ENCODE measurements around the gene FSTL4.

FSTL4 gene

GRCh38 chr5:133612249-133612860 is at the start of gene FSTL4:
TSS of gene FSTL4 (minus strand) at chr5:133612541.
- peak; percentile 24 for TF ChIP-seq CTCF (IDR thresholded peaks at IDR 0.05; ENCODE audit: poor library complexity, severe bottlenecking)
- H3K4me3 ChIP-seq (ENCODE audit: severe bottlenecking): peak within 1 kb of the TSS; percentile 23
- no peaks in the 10 kb centered on the region for H3K36me3 ChIP-seq (ENCODE audit: low read depth)
- H3K9me3 ChIP-seq (ENCODE audit: severe bottlenecking): no peaks in the 10 kb centered on the region
- ATAC-seq (ENCODE audit: low read depth) (peak; percentile 58), DNase-seq (ENCODE audit: low spot score) (no peak)
- no peak within 1 kb of the TSS for H3K27ac ChIP-seq (ENCODE audit: poor library complexity, severe bottlenecking)
- peaks cover 70% of the 10 kb centered on the region for H3K27me3 ChIP-seq (ENCODE audit: insufficient read depth, poor library complexity, severe bottlenecking)
- no peaks in the 10 kb centered on the region for H3K4me1 ChIP-seq (ENCODE audit: insufficient read depth, poor library complexity, severe bottlenecking)

- Histone ChIP-seq H3K27ac (ENCODE audit: poor library complexity, severe bottlenecking) (no peak overlapping the region), H3K4me1 (ENCODE audit: insufficient read depth, poor library complexity, severe bottlenecking) (peaks cover 24% of the 10 kb centered on the region), H3K36me3 (ENCODE audit: low read depth) (no peaks in the 10 kb centered on the region), H3K4me3 (ENCODE audit: severe bottlenecking) (no peak overlapping the region), H3K9me3 (ENCODE audit: severe bottlenecking) (no peaks in the 10 kb centered on the region), H3K27me3 (ENCODE audit: insufficient read depth, poor library complexity, severe bottlenecking) (no peaks in the 10 kb centered on the region)
- DNase-seq (ENCODE audit: low spot score): no peak
- ATAC-seq (ENCODE audit: low read depth): no peak
- TF ChIP-seq CTCF (IDR thresholded peaks at IDR 0.05; ENCODE audit: poor library complexity, severe bottlenecking): no peak
These were observed 49.0 kb upstream of the FSTL4 start for GRCh38 chr5:133661389-133661788.

- DNase-seq (ENCODE audit: low spot score) (no peak), ATAC-seq (ENCODE audit: low read depth) (no peak)
- Histone ChIP-seq H3K27ac (ENCODE audit: poor library complexity, severe bottlenecking) (no peak overlapping the region), H3K36me3 (ENCODE audit: low read depth) (no peaks in the 10 kb centered on the region), H3K27me3 (ENCODE audit: insufficient read depth, poor library complexity, severe bottlenecking) (no peaks in the 10 kb centered on the region), H3K4me3 (ENCODE audit: severe bottlenecking) (no peak overlapping the region), H3K9me3 (ENCODE audit: severe bottlenecking) (no peaks in the 10 kb centered on the region), H3K4me1 (ENCODE audit: insufficient read depth, poor library complexity, severe bottlenecking) (peaks cover 9% of the 10 kb centered on the region)
- TF ChIP-seq CTCF (IDR thresholded peaks at IDR 0.05; ENCODE audit: poor library complexity, severe bottlenecking): no peak
These were observed 46.0 kb upstream of the FSTL4 start for GRCh38 chr5:133658327-133658726.

- no peak for DNase-seq (ENCODE audit: low spot score)
- no peak overlapping the region for H3K27ac ChIP-seq (ENCODE audit: poor library complexity, severe bottlenecking)
- H3K9me3 ChIP-seq (ENCODE audit: severe bottlenecking): no peaks in the 10 kb centered on the region
- no peak overlapping the region for H3K4me3 ChIP-seq (ENCODE audit: severe bottlenecking)
- no peaks in the 10 kb centered on the region for H3K4me1 ChIP-seq (ENCODE audit: insufficient read depth, poor library complexity, severe bottlenecking)
- H3K36me3 ChIP-seq (ENCODE audit: low read depth): no peaks in the 10 kb centered on the region
- TF ChIP-seq CTCF (IDR thresholded peaks at IDR 0.05; ENCODE audit: poor library complexity, severe bottlenecking): no peak
- ATAC-seq (ENCODE audit: low read depth): no peak
- no peaks in the 10 kb centered on the region for H3K27me3 ChIP-seq (ENCODE audit: insufficient read depth, poor library complexity, severe bottlenecking)
These were observed 44.7 kb upstream of the FSTL4 start for GRCh38 chr5:133657036-133657435.

- ATAC-seq (ENCODE audit: low read depth): no peak
- no peaks in the 10 kb centered on the region for H3K4me1 ChIP-seq (ENCODE audit: insufficient read depth, poor library complexity, severe bottlenecking)
These were observed 43.6 kb upstream of the FSTL4 start for GRCh38 chr5:133655966-133656365.

More at GRCh38 chr5:133655966-133656365, 43.6 kb upstream of the FSTL4 start:
- Histone ChIP-seq H3K27ac (ENCODE audit: poor library complexity, severe bottlenecking) (no peak overlapping the region), H3K4me3 (ENCODE audit: severe bottlenecking) (no peak overlapping the region), H3K27me3 (ENCODE audit: insufficient read depth, poor library complexity, severe bottlenecking) (no peaks in the 10 kb centered on the region), H3K36me3 (ENCODE audit: low read depth) (no peaks in the 10 kb centered on the region), H3K9me3 (ENCODE audit: severe bottlenecking) (no peaks in the 10 kb centered on the region)
- TF ChIP-seq CTCF (IDR thresholded peaks at IDR 0.05; ENCODE audit: poor library complexity, severe bottlenecking): no peak
- no peak for DNase-seq (ENCODE audit: low spot score)

All from RWPE2 (cell line).